ENCODE results near the gene KCNMB1. TPM values are rescaled to one million over a fixed set of nuclear protein-coding genes. Genes with fewer than 3 reads are reported as not detected.

The KCNMB1 gene
- total and polyA plus RNA-seq, 4 donors: 1.4 to 5.2 (median 2.3) TPM

- H3K4me1 ChIP-seq (ENCODE audit: control insufficient read depth in 5 of 5, insufficient read depth in 5 of 5, low read length in 5 of 5): peaks cover 0 to 4% (median 0%) of the 10 kb centered on the region in 5 donors
- H3K9me3 ChIP-seq (ENCODE audit: control insufficient read depth in 4 of 4, insufficient read depth in 3 of 4, low read length in 3 of 4): no peaks in the 10 kb centered on the region
- peak; percentile 89 for TF ChIP-seq CTCF (IDR thresholded peaks at IDR 0.05; ENCODE audit: control extremely low read depth, extremely low read depth)
- DNase-seq (no peak), ATAC-seq (ENCODE audit: insufficient read depth, low FRiP score) (no peak)
- H3K36me3 ChIP-seq (ENCODE audit: control insufficient read depth in 4 of 4, insufficient read depth in 4 of 4, low read length in 4 of 4): no peaks in the 10 kb centered on the region
- peaks cover 0 to 2% (median 0%) of the 10 kb centered on the region in 3 donors for H3K27me3 ChIP-seq (ENCODE audit: control insufficient read depth in 3 of 3, insufficient read depth in 3 of 3, low read length in 2 of 3)
- H3K27ac ChIP-seq (ENCODE audit: low read depth in 1 of 2, low read length in 1 of 2): no peak overlapping the region
- no peak overlapping the region for H3K9ac ChIP-seq (ENCODE audit: insufficient read depth in 1 of 2, low read length in 2 of 2)
- 78 to 86% methylated on average over 4 of the region's 4 CpGs for WGBS, 2 donors
- no peak overlapping the region for H3K4me3 ChIP-seq
Observed at GRCh38 chr5:170338933-170339779, 50.0 kb downstream of the KCNMB1 start.

GRCh38 chr5:170338291-170338690 is 50.9 kb downstream of the KCNMB1 start:
- Histone ChIP-seq H3K27me3 (ENCODE audit: control insufficient read depth in 3 of 3, insufficient read depth in 3 of 3, low read length in 2 of 3) (peaks cover 0 to 2% (median 0%) of the 10 kb centered on the region in 3 donors), H3K36me3 (ENCODE audit: control insufficient read depth in 4 of 4, insufficient read depth in 4 of 4, low read length in 4 of 4) (no peaks in the 10 kb centered on the region), H3K9ac (ENCODE audit: insufficient read depth in 1 of 2, low read length in 2 of 2) (no peak overlapping the region), H3K9me3 (ENCODE audit: control insufficient read depth in 4 of 4, insufficient read depth in 3 of 4, low read length in 3 of 4) (no peaks in the 10 kb centered on the region), H3K4me3 (no peak overlapping the region), H3K27ac (ENCODE audit: low read depth in 1 of 2, low read length in 1 of 2) (no peak overlapping the region), H3K4me1 (ENCODE audit: control insufficient read depth in 5 of 5, insufficient read depth in 5 of 5, low read length in 5 of 5) (peaks cover 0 to 4% (median 0%) of the 10 kb centered on the region in 5 donors)
- no peak for TF ChIP-seq CTCF (IDR thresholded peaks at IDR 0.05; ENCODE audit: control extremely low read depth, extremely low read depth)
- DNase-seq (no peak), ATAC-seq (ENCODE audit: insufficient read depth, low FRiP score) (no peak)
- 72 to 82% methylated on average over 4 of the region's 4 CpGs for WGBS, 2 donors

- DNase-seq: peak in 1 of 3 donors; percentile 31
- H3K36me3 ChIP-seq (ENCODE audit: control insufficient read depth in 4 of 4, insufficient read depth in 4 of 4, low read length in 4 of 4): no peaks in the 10 kb centered on the region
- TF ChIP-seq CTCF (IDR thresholded peaks at IDR 0.05; ENCODE audit: control extremely low read depth, extremely low read depth): no peak
- H3K9me3 ChIP-seq (ENCODE audit: control insufficient read depth in 4 of 4, insufficient read depth in 3 of 4, low read length in 3 of 4): no peaks in the 10 kb centered on the region
- no peak overlapping the region for H3K4me3 ChIP-seq
- 37 to 64% methylated on average over 9 of the region's 9 CpGs for WGBS, 2 donors
- no peak overlapping the region for H3K27ac ChIP-seq (ENCODE audit: low read depth in 1 of 2, low read length in 1 of 2)
- no peak overlapping the region for H3K9ac ChIP-seq (ENCODE audit: insufficient read depth in 1 of 2, low read length in 2 of 2)
- ATAC-seq (ENCODE audit: insufficient read depth, low FRiP score): no peak
- H3K27me3 ChIP-seq (ENCODE audit: control insufficient read depth in 3 of 3, insufficient read depth in 3 of 3, low read length in 2 of 3): peaks cover 0 to 2% (median 0%) of the 10 kb centered on the region in 3 donors
- H3K4me1 ChIP-seq (ENCODE audit: control insufficient read depth in 5 of 5, insufficient read depth in 5 of 5, low read length in 5 of 5): peaks cover 0 to 3% (median 0%) of the 10 kb centered on the region in 5 donors
Observed at GRCh38 chr5:170337045-170337733, 52.0 kb downstream of the KCNMB1 start.
